Stimulated activated CD4-positive, alpha-beta T cell treated with anti-CD3 and anti-CD28 coated beads, Interleukin-12 subunit alpha, Interleukin-12 subunit beta, amount 100 ng/mL, for 4 hours (primary cell): ENCODE measurements around the gene RBKS.
"Not testable (repeated sequence)": the region's sequence is repeated elsewhere in the genome, so short reads cannot be mapped to it uniquely, and the experiment has no call there.

Experiments used
- DNase-seq: peaks from one replicate; pipeline ENCODE4 v3.0.0-alpha.2; 2020

RBKS gene

DNA sequence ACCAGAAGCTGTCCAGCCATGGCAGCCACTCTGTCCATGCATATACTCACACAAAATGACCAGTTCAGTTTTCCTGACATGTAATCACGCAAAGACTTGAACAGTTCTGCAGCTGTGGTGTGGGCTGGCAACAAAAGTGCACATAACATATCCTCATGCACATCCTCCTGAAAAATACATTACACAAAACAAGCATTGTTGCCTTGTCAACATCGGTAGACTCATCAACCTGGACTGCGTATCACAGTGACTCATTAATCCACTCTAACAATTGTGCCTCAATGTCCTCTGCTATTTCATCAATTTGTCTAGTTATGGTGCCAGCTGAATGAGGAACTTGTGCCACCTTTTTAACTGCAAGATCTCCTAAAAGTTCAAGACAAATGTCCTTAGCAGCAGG, 19.5 kb downstream of the RBKS start:
- no peak for DNase-seq

GRCh38 chr2:27869763-27870162, 20.4 kb downstream of the RBKS start:
- DNase-seq, result no peak

- no peak for DNase-seq
Measured at GRCh38 chr2:27866237-27866636, 23.9 kb downstream of the RBKS start.

DNA sequence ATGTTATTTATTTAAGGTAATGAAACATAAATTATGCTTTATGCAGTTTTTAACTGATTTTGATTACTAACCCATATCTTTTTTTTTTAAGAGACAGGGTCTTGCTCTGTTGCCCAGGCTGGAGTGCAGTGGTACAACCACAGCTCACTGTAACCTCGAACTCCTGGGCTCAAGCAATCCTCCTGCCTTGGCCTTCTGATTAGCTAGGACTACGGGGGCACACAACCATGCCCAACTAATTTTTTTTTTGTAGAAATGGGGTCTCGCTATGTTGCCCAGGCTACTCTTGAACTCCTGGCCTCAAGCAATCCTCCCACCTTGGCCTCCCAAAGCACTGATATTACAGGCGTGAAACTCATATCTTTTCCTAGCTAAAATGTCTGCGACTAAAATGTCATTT, 26.2 kb downstream of the RBKS start:
- DNase-seq, result not testable (repeated sequence)

DNA sequence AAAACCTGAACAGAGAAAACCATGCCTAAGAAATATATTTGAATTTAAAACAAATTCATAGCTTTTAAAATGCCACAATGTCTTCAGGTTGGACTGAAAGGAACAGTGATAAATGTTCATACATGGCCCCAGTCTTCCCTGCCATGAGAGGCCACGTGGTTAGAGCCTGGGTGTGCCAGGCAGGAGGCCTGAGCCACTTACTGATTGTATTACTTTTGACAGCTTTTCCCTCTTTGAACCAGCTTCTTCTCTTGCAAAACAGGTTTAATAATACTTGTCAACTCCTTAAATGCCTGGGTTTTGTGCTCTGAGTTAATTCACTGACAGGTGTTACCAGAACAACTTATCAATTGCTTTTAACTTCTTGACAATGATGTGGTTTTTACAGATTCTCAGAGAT, 27.0 kb downstream of the RBKS start:
- no peak for DNase-seq

DNA sequence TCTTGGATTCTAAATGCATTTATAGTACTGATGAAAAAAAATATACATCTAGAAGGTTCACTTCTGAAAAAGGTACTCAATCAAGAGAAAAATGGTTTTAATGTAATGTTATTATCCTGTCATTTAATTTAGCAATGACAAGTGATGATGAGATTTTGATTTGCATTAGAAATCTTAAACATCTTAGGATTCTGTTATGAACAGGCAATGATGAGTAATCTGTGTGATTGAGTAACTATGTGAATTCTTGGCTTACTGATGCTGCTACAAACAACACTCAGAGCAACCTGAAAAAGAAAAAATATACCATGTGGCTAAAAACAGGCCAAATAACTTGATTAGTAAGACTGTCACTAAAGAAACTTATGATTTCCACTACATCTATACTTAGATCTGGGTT, 30.1 kb downstream of the RBKS start:
- DNase-seq, result no peak

GRCh38 chr2:27857417-27858172, 32.6 kb downstream of the RBKS start:
- no peak for DNase-seq

GRCh38 chr2:27856956-27857355, 33.2 kb downstream of the RBKS start:
- DNase-seq, result no peak

GRCh38 chr2:27856386-27856785, 33.8 kb downstream of the RBKS start:
- DNase-seq, result no peak

- no peak for DNase-seq
Measured at GRCh38 chr2:27855476-27855875, 34.7 kb downstream of the RBKS start.

- no peak for DNase-seq
Measured at GRCh38 chr2:27854229-27854862, 35.8 kb downstream of the RBKS start.

- no peak for DNase-seq
Measured at GRCh38 chr2:27852691-27853090, 37.5 kb downstream of the RBKS start.

- DNase-seq, result no peak
Measured at GRCh38 chr2:27849558-27850205, 40.5 kb downstream of the RBKS start.

DNA sequence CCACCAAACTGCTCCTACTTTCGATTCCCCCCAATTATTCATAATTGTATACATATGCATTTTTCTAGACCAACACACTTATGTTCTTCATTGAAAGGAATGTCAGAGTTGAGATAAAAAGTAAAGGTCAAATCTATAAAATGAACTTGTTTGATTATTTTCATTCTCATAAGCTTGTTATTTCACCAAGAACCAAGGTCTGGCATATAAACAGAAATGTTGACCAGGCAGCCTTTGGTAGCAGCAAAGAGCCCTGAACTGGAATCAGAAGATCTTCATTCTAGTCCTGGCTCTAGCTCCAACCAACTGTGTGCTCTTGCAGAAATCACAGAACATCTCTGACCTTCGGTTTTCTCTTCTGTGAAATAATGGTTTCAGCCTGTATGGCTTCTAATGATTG, 42.9 kb downstream of the RBKS start:
- DNase-seq, result no peak

GRCh38 chr2:27844821-27845255, 45.3 kb downstream of the RBKS start:
- no peak for DNase-seq

- no peak for DNase-seq
Measured at GRCh38 chr2:27843992-27844391, 46.2 kb downstream of the RBKS start.

GRCh38 chr2:27842894-27843293, 47.3 kb downstream of the RBKS start:
- no peak for DNase-seq

- no peak for DNase-seq
Measured at GRCh38 chr2:27839022-27839618, 51.1 kb downstream of the RBKS start.

GRCh38 chr2:27838502-27838901, 51.7 kb downstream of the RBKS start:
- DNase-seq, result no peak

GRCh38 chr2:27833931-27834330, 56.3 kb downstream of the RBKS start:
- no peak for DNase-seq

- no peak for DNase-seq
Measured at GRCh38 chr2:27832396-27832795, 57.8 kb downstream of the RBKS start.

- no peak for DNase-seq
Measured at GRCh38 chr2:27831279-27832050, 58.7 kb downstream of the RBKS start.

DNA sequence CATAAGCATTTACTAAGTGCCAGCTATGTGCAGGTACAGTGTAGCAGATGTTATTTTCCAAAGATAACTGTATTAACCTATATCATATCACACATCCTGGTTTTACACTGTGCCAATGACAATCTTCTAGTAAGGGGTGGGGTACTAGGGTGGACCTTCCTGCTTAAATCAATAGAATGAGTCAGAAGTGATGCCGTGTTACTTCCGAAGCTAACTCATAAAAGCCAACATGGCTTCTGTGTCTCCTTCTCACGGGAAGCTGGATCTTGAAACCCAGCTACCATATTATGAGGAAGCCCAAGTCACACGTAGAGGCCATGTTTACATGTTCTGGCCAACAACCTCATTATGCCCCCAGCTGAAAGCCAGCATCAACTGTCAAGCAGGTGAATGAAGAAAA, 59.5 kb downstream of the RBKS start:
- DNase-seq, result no peak
